SK-N-MC (cell line): ENCODE results near the gene NIM1K.

ENCODE experiments used
- DNase-seq: peaks from one replicate; pipeline ENCODE4 v3.0.0-alpha.2; 2011; ENCODE audit warnings: low read depth, low spot score
- H3K27ac ChIP-seq: fragments of 200-600 bp; sonication (generic); 2 replicates; pipeline ENCODE4 v1.5.1; 2016; ENCODE audit warnings: mixed run types
- H3K36me3 ChIP-seq: fragments of 200-600 bp; sonication (generic); 2 replicates; pipeline ENCODE4 v1.6.1; 2017; ENCODE audit warnings: antibody characterized with exemption, low read length, mixed read lengths; ENCODE audit not compliant: insufficient read depth
- H3K4me3 ChIP-seq: fragments of 200-600 bp; sonication (generic); 2 replicates; pipeline ENCODE4 v1.5.1; 2016
- H3K9ac ChIP-seq: fragments of 200-600 bp; sonication (generic); 2 replicates; pipeline ENCODE4 v1.8.0; 2017; ENCODE audit warnings: mixed run types, mixed read lengths; ENCODE audit not compliant: insufficient read length
- H3K9me3 ChIP-seq: fragments of 200-600 bp; sonication (generic); 2 replicates; pipeline ENCODE4 v1.6.1; 2017; ENCODE audit warnings: low read depth, mild to moderate bottlenecking, antibody characterized with exemption, low read length, moderate library complexity, mixed read lengths
- EZH2 ChIP-seq: fragments of 200-600 bp; sonication (generic); IDR thresholded peaks from one replicate; pipeline ENCODE4 v1.6.1; 2017; ENCODE audit warnings: antibody characterized with exemption
- FOXP2 ChIP-seq: optimal IDR thresholded peaks from 2 replicates; pipeline ENCODE3; 2011; ENCODE audit warnings: mild to moderate bottlenecking, moderate library complexity; ENCODE audit not compliant: insufficient read depth; ENCODE audit errors: extremely low read length, control extremely low read depth
- POLR2AphosphoS5 ChIP-seq: IDR thresholded peaks from 2 replicates; pipeline ENCODE4 v1.6.1; 2012; ENCODE audit warnings: mild to moderate bottlenecking, low read depth, low read length, borderline replicate concordance

NIM1K gene

GRCh38 chr5:43270645-43271044 is 78.6 kb downstream of the NIM1K start:
- no peaks in the 10 kb centered on the region for H3K9me3 ChIP-seq
- no peak for DNase-seq
- no peak overlapping the region for H3K4me3 ChIP-seq
- H3K9ac ChIP-seq = no peak overlapping the region
- no peak for TF ChIP-seq EZH2
- no peak for TF ChIP-seq FOXP2
- no peak for TF ChIP-seq POLR2AphosphoS5
- no peaks in the 10 kb centered on the region for H3K36me3 ChIP-seq
- H3K27ac ChIP-seq = no peak overlapping the region

DNA sequence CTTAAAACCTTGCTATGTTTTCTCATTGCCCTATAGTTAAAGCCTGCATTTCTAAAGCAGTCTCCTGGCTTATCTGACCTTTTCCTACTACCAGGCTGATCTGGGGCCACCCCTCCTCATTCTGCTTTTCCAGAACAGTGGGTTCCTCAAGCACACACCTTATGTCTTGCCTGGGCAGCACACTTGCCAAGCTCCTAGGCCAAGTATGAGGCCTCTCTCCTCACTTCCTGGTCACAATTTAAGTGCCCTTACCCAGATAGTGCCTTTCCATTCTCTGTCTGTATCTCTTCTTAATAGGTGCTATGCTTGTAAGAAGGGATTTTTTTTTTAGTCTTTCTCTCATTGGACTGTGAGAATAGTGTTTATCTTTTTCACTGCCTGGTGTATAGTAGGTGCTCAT is 81.5 kb downstream of the NIM1K start:
- TF ChIP-seq FOXP2 (no peak), EZH2 (no peak), POLR2AphosphoS5 (no peak)
- no peak for DNase-seq
- no peaks in the 10 kb centered on the region for H3K9me3 ChIP-seq
- no peak overlapping the region for H3K4me3 ChIP-seq
- H3K27ac ChIP-seq = no peak overlapping the region
- H3K9ac ChIP-seq = no peak overlapping the region
- no peaks in the 10 kb centered on the region for H3K36me3 ChIP-seq

DNA sequence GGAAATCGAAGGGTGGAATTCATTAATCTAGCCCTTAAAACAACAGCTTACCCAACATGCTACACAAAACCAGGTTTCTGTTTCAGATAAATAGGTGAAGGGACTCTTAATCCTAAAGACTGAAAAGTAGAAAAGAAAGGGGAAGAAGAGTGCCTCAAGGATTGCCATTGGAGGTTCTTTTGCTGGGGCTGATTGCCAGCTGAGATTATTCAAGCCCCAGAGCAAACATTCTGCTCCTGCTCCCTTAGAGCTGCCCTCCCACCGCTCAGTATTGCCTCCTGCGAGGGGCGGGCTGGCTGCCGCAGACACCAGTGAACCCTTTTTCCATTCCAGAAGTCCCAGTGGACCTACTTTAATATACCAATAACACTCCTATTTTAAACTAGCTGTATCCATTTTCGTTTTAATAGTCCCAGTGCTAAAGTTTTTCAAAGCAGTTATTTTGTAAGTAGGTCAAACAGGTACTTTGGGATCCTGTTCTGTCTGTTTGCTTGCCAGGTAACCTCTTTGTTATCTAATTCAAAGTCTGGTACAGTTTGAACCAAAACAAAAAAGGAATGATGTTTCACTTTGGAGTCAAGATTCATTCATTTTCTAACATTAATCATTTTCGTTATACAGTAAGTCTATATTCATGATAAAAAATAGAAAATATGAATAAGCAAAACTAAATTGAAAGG is 82.5 kb downstream of the NIM1K start:
- no peak for TF ChIP-seq POLR2AphosphoS5
- no peak for TF ChIP-seq EZH2
- TF ChIP-seq FOXP2 = no peak
- no peak overlapping the region for H3K27ac ChIP-seq
- no peaks in the 10 kb centered on the region for H3K9me3 ChIP-seq

DNA sequence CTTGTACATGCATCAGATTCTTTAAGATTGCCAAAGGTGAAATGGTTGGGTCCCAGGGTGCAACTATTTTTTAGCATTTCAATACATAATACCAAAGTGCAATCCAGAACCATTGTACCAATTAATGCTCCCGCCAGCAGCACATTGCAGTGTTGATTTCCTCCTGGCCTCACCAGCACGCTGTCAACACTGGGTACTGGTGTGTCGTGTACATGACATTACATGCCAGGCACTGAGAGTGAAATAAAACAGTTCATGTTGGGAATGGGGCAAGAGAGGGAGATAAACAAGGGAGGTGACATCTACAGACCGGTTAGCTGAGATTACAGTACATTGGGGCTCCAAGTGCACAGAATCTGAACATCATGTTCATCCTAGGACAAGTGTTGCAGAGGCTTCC is 83.4 kb downstream of the NIM1K start:
- H3K9me3 ChIP-seq = no peaks in the 10 kb centered on the region
- no peak for DNase-seq
- no peaks in the 10 kb centered on the region for H3K36me3 ChIP-seq
- H3K4me3 ChIP-seq = no peak overlapping the region
- H3K9ac ChIP-seq = no peak overlapping the region
- H3K27ac ChIP-seq = no peak overlapping the region
- TF ChIP-seq EZH2 = no peak
- no peak for TF ChIP-seq FOXP2
- no peak for TF ChIP-seq POLR2AphosphoS5

More for the DNA sequence above, 82.5 kb downstream of the NIM1K start:
- Histone ChIP-seq H3K36me3 (no peaks in the 10 kb centered on the region), H3K9ac (no peak overlapping the region), H3K4me3 (no peak overlapping the region)
- no peak for DNase-seq

- Histone ChIP-seq H3K36me3 (no peaks in the 10 kb centered on the region), H3K27ac (no peak overlapping the region), H3K9ac (no peak overlapping the region), H3K4me3 (no peak overlapping the region), H3K9me3 (no peaks in the 10 kb centered on the region)
- DNase-seq = no peak
- TF ChIP-seq EZH2 = no peak
- no peak for TF ChIP-seq POLR2AphosphoS5
- TF ChIP-seq FOXP2 = no peak
Measured at GRCh38 chr5:43279548-43280274, 87.7 kb downstream of the NIM1K start.

DNA sequence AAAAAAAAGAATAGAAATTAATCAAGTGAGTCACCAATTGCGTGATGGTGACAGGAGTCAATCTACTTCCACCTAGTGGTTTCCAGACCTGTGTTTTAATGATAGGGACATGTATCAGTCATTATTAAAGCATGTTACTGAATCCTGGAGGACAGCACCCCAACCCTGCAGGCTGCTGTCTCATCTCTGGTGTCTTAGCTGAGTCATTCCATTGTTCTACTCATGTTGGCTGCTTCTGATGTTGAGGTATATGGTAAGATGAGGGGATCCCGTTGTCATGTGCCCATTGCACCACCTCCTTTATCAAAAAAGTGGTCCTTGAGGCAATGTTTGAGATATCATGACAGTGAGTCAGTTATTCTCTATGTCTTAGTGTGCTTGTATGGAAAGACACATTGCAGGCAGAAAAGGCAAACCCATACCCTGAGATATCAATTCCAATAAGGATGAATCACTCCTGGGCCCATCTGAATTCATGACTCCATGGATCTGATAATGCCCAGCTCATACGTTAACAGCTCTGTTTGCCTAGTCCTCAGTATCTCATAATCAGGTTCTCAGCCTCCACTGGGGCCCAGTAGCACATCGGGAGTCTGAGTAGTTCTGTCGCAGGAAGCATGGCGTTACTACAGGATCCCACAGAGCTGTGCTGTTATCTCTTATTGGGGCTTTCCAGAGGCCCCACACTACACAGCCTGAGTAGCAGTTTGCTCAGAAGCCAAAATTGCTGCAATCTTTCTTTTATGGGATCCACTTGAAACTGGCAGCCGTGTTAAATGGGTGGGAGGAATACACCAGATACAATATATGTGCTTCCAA is 90.0 kb downstream of the NIM1K start:
- H3K27ac ChIP-seq = no peak overlapping the region
- DNase-seq = no peak
- no peak overlapping the region for H3K9ac ChIP-seq

GRCh38 chr5:43286623-43287022 is 94.6 kb downstream of the NIM1K start:
- Histone ChIP-seq H3K9ac (no peak overlapping the region), H3K9me3 (no peaks in the 10 kb centered on the region), H3K27ac (peak overlapping the region; percentile 54; the same call in 1 of the 2 replicates), H3K4me3 (no peak overlapping the region), H3K36me3 (peaks cover 53% of the 10 kb centered on the region)
- TF ChIP-seq EZH2 (no peak), FOXP2 (no peak), POLR2AphosphoS5 (no peak)
- DNase-seq = no peak

More for the DNA sequence above, 90.0 kb downstream of the NIM1K start:
- Histone ChIP-seq H3K36me3 (peaks cover 7% of the 10 kb centered on the region), H3K4me3 (no peak overlapping the region), H3K9me3 (no peaks in the 10 kb centered on the region)
- TF ChIP-seq POLR2AphosphoS5 (no peak), FOXP2 (no peak), EZH2 (no peak)

DNA sequence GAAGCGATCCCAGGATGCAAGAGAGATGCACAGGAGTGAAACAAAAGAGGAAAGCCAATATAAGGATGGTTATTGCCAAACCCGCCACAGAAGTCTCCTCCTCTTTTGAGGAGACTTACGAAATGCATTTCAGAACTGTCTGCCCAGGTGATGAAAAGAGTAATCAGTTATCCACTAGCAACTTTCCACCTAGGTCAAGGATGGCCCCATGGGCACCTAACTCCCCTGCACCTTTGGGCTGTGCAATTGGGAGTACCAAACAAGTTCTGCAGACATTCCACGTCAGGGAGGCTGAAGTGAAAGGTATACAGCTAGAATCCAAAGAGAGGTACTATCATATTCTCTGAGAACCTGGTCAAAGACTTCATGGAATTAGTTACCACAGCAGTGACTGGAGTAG is 95.5 kb downstream of the NIM1K start:
- Histone ChIP-seq H3K27ac (no peak overlapping the region), H3K36me3 (peaks cover 59% of the 10 kb centered on the region), H3K4me3 (no peak overlapping the region), H3K9ac (no peak overlapping the region), H3K9me3 (no peaks in the 10 kb centered on the region)
- TF ChIP-seq EZH2 = no peak
- no peak for DNase-seq

GRCh38 chr5:43288269-43288831 is 96.3 kb downstream of the NIM1K start:
- H3K27ac ChIP-seq = no peak overlapping the region
- no peak overlapping the region for H3K4me3 ChIP-seq
- no peak for TF ChIP-seq FOXP2
- no peak for TF ChIP-seq EZH2
- TF ChIP-seq POLR2AphosphoS5 = no peak
- no peaks in the 10 kb centered on the region for H3K9me3 ChIP-seq
- peaks cover 67% of the 10 kb centered on the region for H3K36me3 ChIP-seq
- no peak overlapping the region for H3K9ac ChIP-seq
- DNase-seq = no peak
